ENCODE results near the gene CCDC180.

CCDC180 gene

GRCh38 chr9:97348871-97349270 is 41.4 kb downstream of the CCDC180 start:
- DNase-seq (ENCODE audit: extremely low read depth, insufficient read length), result no peak
- H3K27me3 ChIP-seq (replicated peaks; ENCODE audit: control insufficient read depth, insufficient read depth, low read length), result no peaks in the 10 kb centered on the region
- H3K4me3 ChIP-seq (replicated peaks; ENCODE audit: low read depth, low read length), result no peak overlapping the region
- H3K36me3 ChIP-seq (ENCODE audit: control insufficient read depth, insufficient read depth, low read length), result no peaks in the 10 kb centered on the region
- no peak for TF ChIP-seq CTCF (IDR thresholded peaks at IDR 0.05; ENCODE audit: insufficient read depth, low read length, poor library complexity, severe bottlenecking)

DNA sequence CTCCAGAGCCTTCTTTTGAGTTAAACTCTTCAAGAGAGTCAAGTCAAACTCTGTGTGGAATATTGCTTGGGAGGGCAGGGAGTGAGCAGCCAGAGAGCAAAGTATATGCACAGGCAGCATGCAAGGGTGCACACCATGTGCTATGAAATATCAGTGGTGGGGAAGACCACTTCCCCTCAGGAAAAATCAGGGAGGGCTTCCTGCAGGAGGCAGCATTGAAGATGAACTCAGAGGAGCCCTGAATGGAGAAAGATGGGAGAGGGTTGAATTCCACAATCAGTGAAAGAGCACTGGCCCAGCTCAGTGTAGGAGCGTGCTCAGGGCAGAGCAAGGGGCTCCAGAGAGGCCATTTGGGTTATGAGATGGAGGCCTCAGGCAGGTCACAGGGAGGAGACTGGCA is 41.9 kb downstream of the CCDC180 start:
- H3K27me3 ChIP-seq (replicated peaks; ENCODE audit: control insufficient read depth, insufficient read depth, low read length), result no peaks in the 10 kb centered on the region
- H3K36me3 ChIP-seq (ENCODE audit: control insufficient read depth, insufficient read depth, low read length), result no peaks in the 10 kb centered on the region
- no peak overlapping the region for H3K4me3 ChIP-seq (replicated peaks; ENCODE audit: low read depth, low read length)
- no peak for TF ChIP-seq CTCF (IDR thresholded peaks at IDR 0.05; ENCODE audit: insufficient read depth, low read length, poor library complexity, severe bottlenecking)
- DNase-seq (ENCODE audit: extremely low read depth, insufficient read length), result no peak

DNA sequence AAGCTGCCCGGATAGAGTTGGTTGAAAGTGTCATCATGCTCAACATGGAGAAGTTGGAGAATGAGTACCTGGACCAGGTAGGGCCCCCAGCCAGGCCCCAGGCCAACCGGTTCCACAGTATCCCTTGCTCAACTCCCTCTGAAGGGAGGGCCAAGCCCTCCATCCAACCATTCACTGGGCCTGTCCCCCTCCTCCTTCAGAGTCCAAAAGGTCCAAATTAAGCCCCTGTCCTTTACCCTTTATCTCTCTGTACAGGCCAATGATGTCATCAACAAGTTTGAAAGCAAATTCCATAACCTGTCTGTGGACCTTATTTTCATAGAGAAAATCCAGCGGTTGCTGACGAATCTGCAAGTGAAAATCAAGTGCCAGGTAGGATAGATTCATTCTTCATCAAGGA is 47.2 kb downstream of the CCDC180 start:
- no peaks in the 10 kb centered on the region for H3K27me3 ChIP-seq (replicated peaks; ENCODE audit: control insufficient read depth, insufficient read depth, low read length)
- H3K4me3 ChIP-seq (replicated peaks; ENCODE audit: low read depth, low read length), result no peak overlapping the region
- H3K36me3 ChIP-seq (ENCODE audit: control insufficient read depth, insufficient read depth, low read length), result no peaks in the 10 kb centered on the region
- TF ChIP-seq CTCF (IDR thresholded peaks at IDR 0.05; ENCODE audit: insufficient read depth, low read length, poor library complexity, severe bottlenecking), result no peak
- DNase-seq (ENCODE audit: extremely low read depth, insufficient read length), result no peak

DNA sequence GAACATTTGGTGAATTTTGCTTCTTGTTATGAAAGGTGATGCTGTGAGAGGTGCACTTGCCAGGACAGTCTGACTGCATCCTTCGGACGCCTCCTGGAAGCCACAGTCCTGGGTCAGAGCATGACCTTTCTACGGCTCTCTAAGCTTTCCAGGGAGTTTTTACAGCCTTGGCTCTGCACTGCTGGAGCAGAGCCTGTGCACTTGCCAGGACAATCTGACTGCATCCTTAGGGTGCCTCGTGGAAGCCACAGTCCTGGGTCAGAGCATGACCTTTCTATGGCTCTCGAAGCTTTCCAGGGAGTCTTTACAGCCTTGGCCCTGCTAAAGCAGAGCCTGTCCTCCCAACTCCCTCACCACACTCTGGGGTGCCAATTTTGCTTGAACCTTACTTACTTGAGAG is 49.6 kb downstream of the CCDC180 start:
- no peak for DNase-seq (ENCODE audit: extremely low read depth, insufficient read length)
- TF ChIP-seq CTCF (IDR thresholded peaks at IDR 0.05; ENCODE audit: insufficient read depth, low read length, poor library complexity, severe bottlenecking), result no peak
- Histone ChIP-seq H3K36me3 (ENCODE audit: control insufficient read depth, insufficient read depth, low read length) (no peaks in the 10 kb centered on the region), H3K4me3 (replicated peaks; ENCODE audit: low read depth, low read length) (no peak overlapping the region), H3K27me3 (replicated peaks; ENCODE audit: control insufficient read depth, insufficient read depth, low read length) (no peaks in the 10 kb centered on the region)

All from GM06990 (cell line).